ENCODE data around the gene TMEM184A. TPM values are rescaled to one million over a fixed set of nuclear protein-coding genes. Genes with fewer than 3 reads are reported as not detected.
A peak's percentile ranks its signal among the peaks of the same experiment; 100 is the strongest.
"Not testable (repeated sequence)": the region's sequence is repeated elsewhere in the genome, so short reads cannot be mapped to it uniquely, and the experiment has no call there.

TMEM184A gene
- total RNA-seq, 1 donor = not detected

GRCh38 chr7:1585142-1585981 lies 29.4 kb upstream of the TMEM184A start:
- no peak for DNase-seq (ENCODE audit: low read depth)
- H3K4me3 ChIP-seq (ENCODE audit: low read depth, low read length) = no peak overlapping the region

GRCh38 chr7:1584700-1585099 lies 28.7 kb upstream of the TMEM184A start:
- no peak overlapping the region for H3K4me3 ChIP-seq (ENCODE audit: low read depth, low read length)
- TF ChIP-seq, protein P1, sequence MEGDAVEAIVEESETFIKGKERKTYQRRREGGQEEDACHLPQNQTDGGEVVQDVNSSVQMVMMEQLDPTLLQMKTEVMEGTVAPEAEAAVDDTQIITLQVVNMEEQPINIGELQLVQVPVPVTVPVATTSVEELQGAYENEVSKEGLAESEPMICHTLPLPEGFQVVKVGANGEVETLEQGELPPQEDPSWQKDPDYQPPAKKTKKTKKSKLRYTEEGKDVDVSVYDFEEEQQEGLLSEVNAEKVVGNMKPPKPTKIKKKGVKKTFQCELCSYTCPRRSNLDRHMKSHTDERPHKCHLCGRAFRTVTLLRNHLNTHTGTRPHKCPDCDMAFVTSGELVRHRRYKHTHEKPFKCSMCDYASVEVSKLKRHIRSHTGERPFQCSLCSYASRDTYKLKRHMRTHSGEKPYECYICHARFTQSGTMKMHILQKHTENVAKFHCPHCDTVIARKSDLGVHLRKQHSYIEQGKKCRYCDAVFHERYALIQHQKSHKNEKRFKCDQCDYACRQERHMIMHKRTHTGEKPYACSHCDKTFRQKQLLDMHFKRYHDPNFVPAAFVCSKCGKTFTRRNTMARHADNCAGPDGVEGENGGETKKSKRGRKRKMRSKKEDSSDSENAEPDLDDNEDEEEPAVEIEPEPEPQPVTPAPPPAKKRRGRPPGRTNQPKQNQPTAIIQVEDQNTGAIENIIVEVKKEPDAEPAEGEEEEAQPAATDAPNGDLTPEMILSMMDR (IDR thresholded peaks at IDR 0.05; ENCODE audit: insufficient read depth, low read length) = no peak
- no peak for DNase-seq (ENCODE audit: low read depth)

More at GRCh38 chr7:1585142-1585981, 29.4 kb upstream of the TMEM184A start:
- TF ChIP-seq, protein P1 (IDR thresholded peaks at IDR 0.05; ENCODE audit: insufficient read depth, low read length) = no peak

GRCh38 chr7:1583241-1583930 lies 27.4 kb upstream of the TMEM184A start:
- not testable (repeated sequence) for DNase-seq (ENCODE audit: low read depth); H3K4me3 ChIP-seq (ENCODE audit: low read depth, low read length)

DNA sequence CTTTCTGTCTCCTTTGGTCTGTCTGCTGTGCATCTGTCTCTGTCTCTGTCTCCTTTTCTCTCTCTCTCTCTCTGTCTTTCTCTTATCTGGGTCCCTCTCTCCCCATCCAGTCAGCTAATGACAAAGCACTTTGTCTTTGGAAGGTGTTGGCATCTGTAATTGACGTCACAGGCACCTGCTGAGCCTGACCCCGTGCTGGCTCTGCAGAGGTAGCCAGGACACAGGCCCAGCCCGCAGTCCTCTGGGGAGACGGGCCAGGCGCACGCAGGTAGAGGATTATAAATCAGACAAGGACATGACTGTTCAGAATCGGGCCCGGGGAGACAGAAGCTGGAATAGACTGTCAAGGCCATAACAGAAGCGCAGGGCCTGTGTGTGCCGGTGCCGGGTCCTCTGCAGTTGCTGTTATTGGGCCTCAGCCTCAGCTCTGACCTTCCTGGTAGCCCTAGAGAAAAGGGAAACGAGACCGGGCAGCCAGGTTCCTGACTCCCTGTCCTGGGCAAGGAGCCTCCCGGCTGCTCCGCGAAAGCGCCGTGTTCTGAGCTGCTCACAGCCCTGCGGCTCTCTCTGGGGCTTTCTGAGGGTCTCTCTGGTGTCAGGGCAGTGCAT lies 24.5 kb upstream of the TMEM184A start:
- DNase-seq (ENCODE audit: low read depth) = no peak
- H3K4me3 ChIP-seq (ENCODE audit: low read depth, low read length) = no peak overlapping the region
- TF ChIP-seq, protein P1 (IDR thresholded peaks at IDR 0.05; ENCODE audit: insufficient read depth, low read length) = no peak

GRCh38 chr7:1579481-1580421 lies 23.7 kb upstream of the TMEM184A start:
- TF ChIP-seq, protein P1 (IDR thresholded peaks at IDR 0.05; ENCODE audit: insufficient read depth, low read length) = peak; percentile 87
- DNase-seq (ENCODE audit: low read depth) = peak; percentile 59
- H3K4me3 ChIP-seq (ENCODE audit: low read depth, low read length) = no peak overlapping the region

GRCh38 chr7:1578513-1578912 lies 22.5 kb upstream of the TMEM184A start:
- DNase-seq (ENCODE audit: low read depth) = no peak
- no peak overlapping the region for H3K4me3 ChIP-seq (ENCODE audit: low read depth, low read length)
- TF ChIP-seq, protein P1 (IDR thresholded peaks at IDR 0.05; ENCODE audit: insufficient read depth, low read length) = no peak
